HCT116 (cell line): Measurements from ENCODE around the gene PRR36. TPM values are rescaled to one million over a fixed set of nuclear protein-coding genes. Genes with fewer than 3 reads are reported as not detected.

Experiments used
- ATAC-seq: fragments of 200-7000 bp; cut with Tn5 transposase; 2 replicates; pipeline ENCODE4 v1.9.1; 2020; ENCODE audit warnings: mild to moderate bottlenecking, moderate library complexity
- BruUV-seq: library from RNA; stranded (reverse); fragments of 400-500 nt; replicated peaks from 2 replicates; lab custom pipeline; 2021; lab: Mats Ljungman, UMichigan
- CTCF ChIA-PET: fragments of 300-600 bp; sonication (Branson Sonifier 250); formaldehyde crosslinking; loops from one replicate; lab custom pipeline; 2021; ENCODE audit warnings: antibody characterized with exemption; lab: Charles Lee
- POLR2A ChIA-PET: fragments of 300-600, 350-600 bp; sonication (Branson Sonifier 250); formaldehyde crosslinking; loops from one replicate; lab custom pipeline; 2021; ENCODE audit warnings: antibody characterized with exemption; lab: Charles Lee
- RAD21 ChIA-PET, 2 experiments: fragments of 300-600 bp; sonication (Branson Sonifier 250); formaldehyde crosslinking; loops; one replicate each; lab custom pipeline; 2023; ENCODE audit warnings: low total read pairs in 2 of 2; ENCODE audit not compliant: uncharacterized antibody in 2 of 2, unreplicated experiment in 2 of 2, low non-redundant PET in 1 of 2; lab: Charles Lee
- DNase-seq: peaks from one replicate; pipeline ENCODE4 v3.0.0-alpha.2; 2010; ENCODE audit warnings: low read depth, low spot score
- H2AFZ ChIP-seq: fragments of 200-600 bp; shearing (Covaris generic), sonication (generic); 2 replicates; pipeline ENCODE4 v1.6.1; 2017; ENCODE audit warnings: low read depth, mixed run types, mixed read lengths, antibody characterized with exemption, low read length; ENCODE audit not compliant: poor library complexity, severe bottlenecking
- H3K27ac ChIP-seq: 2 replicates; pipeline ENCODE4 v1.5.1; 2012; ENCODE audit warnings: low read depth, low read length
- H3K27me3 ChIP-seq: fragments of 200-600 bp; sonication (generic); 2 replicates; pipeline ENCODE4 v1.6.1; 2016; ENCODE audit warnings: mixed run types, low read length, mixed read lengths; ENCODE audit not compliant: insufficient read depth
- H3K36me3 ChIP-seq, 2 experiments: fragments of 200-500 bp in 1 of 2; fragments of 200-600 bp in 1 of 2; sonication (Bioruptor generic) in 1 of 2; sonication (generic) in 1 of 2; 2 replicates each; pipeline versions ENCODE4 v1.5.1 to v1.6.1; 2014 to 2016; ENCODE audit warnings: low read length in 2 of 2, inconsistent platforms in 1 of 2, mixed read lengths in 1 of 2, mixed run types in 1 of 2; ENCODE audit not compliant: insufficient read depth in 2 of 2, control insufficient read depth in 1 of 2
- H3K4me1 ChIP-seq, 2 experiments: fragments of 200-600 bp in 1 of 2; sonication (generic) in 1 of 2; 2 replicates each; pipeline versions ENCODE4 v1.5.1 to v1.6.1; 2012 to 2017; ENCODE audit warnings: low read length in 2 of 2, inconsistent platforms in 1 of 2, mild to moderate bottlenecking in 1 of 2, mixed read lengths in 1 of 2, mixed run types in 1 of 2, moderate library complexity in 1 of 2; ENCODE audit not compliant: insufficient read depth in 2 of 2, control insufficient read depth in 1 of 2
- H3K4me2 ChIP-seq: fragments of 200-600 bp; sonication (generic); 2 replicates; pipeline ENCODE4 v1.6.1; 2017; ENCODE audit warnings: mixed run types, low read length, mixed read lengths
- H3K4me3 ChIP-seq, 2 experiments: fragments of 200-600 bp in 1 of 2; sonication (generic) in 1 of 2; replicated peaks in 1 of 2; 2 replicates each; pipeline ENCODE4 v1.5.1; 2011 to 2016; ENCODE audit warnings: low read length in 2 of 2, control low read depth in 1 of 2, low read depth in 1 of 2, mild to moderate bottlenecking in 1 of 2, mixed read lengths in 1 of 2, mixed run types in 1 of 2
- H3K79me2 ChIP-seq: fragments of 200-600 bp; sonication (generic); 2 replicates; pipeline ENCODE4 v1.6.1; 2017; ENCODE audit warnings: mild to moderate bottlenecking, mixed run types, low read length, moderate library complexity, mixed read lengths; ENCODE audit not compliant: insufficient read depth
- H3K9ac ChIP-seq: fragments of 200-600 bp; sonication (generic); 2 replicates; pipeline ENCODE4 v1.6.1; 2016; ENCODE audit warnings: low read length, mixed read lengths
- H3K9me2 ChIP-seq: fragments of 200-600 bp; sonication (generic), shearing (Covaris generic); 2 replicates; pipeline ENCODE4 v1.6.1; 2017; ENCODE audit warnings: mixed run types, mild to moderate bottlenecking, moderate library complexity; ENCODE audit not compliant: insufficient read depth
- H3K9me3 ChIP-seq, 2 experiments: fragments of 200-500 bp in 1 of 2; fragments of 200-600 bp in 1 of 2; sonication (Bioruptor generic) in 1 of 2; sonication (generic) in 1 of 2; 2 replicates each; pipeline ENCODE4 v1.6.1; 2014 to 2017; ENCODE audit warnings: low read length in 2 of 2, mixed read lengths in 2 of 2, inconsistent platforms in 1 of 2, low read depth in 1 of 2, mild to moderate bottlenecking in 1 of 2, mixed run types in 1 of 2, moderate library complexity in 1 of 2; ENCODE audit not compliant: control insufficient read depth in 1 of 2, insufficient read depth in 1 of 2
- H4K20me1 ChIP-seq: fragments of 200-600 bp; sonication (generic), shearing (Covaris generic); 2 replicates; pipeline ENCODE4 v1.6.1; 2017; ENCODE audit warnings: mixed run types, mild to moderate bottlenecking, moderate library complexity; ENCODE audit not compliant: insufficient read depth
- ATF3 ChIP-seq: IDR thresholded peaks from 2 replicates; pipeline ENCODE4 v1.6.1; 2012
- EGR1 ChIP-seq: IDR thresholded peaks from 2 replicates; pipeline ENCODE4 v1.6.1; 2012; ENCODE audit warnings: low read depth
- JUND ChIP-seq: IDR thresholded peaks from 2 replicates; pipeline ENCODE4 v1.6.1; 2012
- POLR2A ChIP-seq: IDR thresholded peaks from 2 replicates; pipeline ENCODE4 v1.7.0; 2011; ENCODE audit warnings: borderline replicate concordance; ENCODE audit not compliant: insufficient read depth, insufficient read length; ENCODE audit errors: extremely low read depth
- POLR2AphosphoS5 ChIP-seq: IDR thresholded peaks from 2 replicates; pipeline ENCODE4 v1.6.1; 2011; ENCODE audit warnings: mild to moderate bottlenecking, low read depth, low read length, moderate library complexity
- RAD21 ChIP-seq: IDR thresholded peaks from 2 replicates; pipeline ENCODE4 v1.6.1; 2012; ENCODE audit warnings: low read depth, mild to moderate bottlenecking
- SIN3A ChIP-seq: IDR thresholded peaks from 2 replicates; pipeline ENCODE4 v1.6.1; 2012; ENCODE audit warnings: low read depth
- SP1 ChIP-seq: IDR thresholded peaks from 2 replicates; pipeline ENCODE4 v1.6.1; 2012; ENCODE audit warnings: low read depth
- TCF7L2 ChIP-seq: IDR thresholded peaks from 2 replicates; pipeline ENCODE4 v1.7.0; 2011; ENCODE audit warnings: borderline replicate concordance, inconsistent platforms; ENCODE audit not compliant: insufficient read depth, insufficient read length; ENCODE audit errors: extremely low read depth
- ZFX ChIP-seq: fragments of 450-650 bp; IDR thresholded peaks from 2 replicates; pipeline ENCODE4 v1.6.1; 2017
- ZNF274 ChIP-seq: fragments of 200-500 bp; sonication (Bioruptor generic); IDR thresholded peaks from 2 replicates; pipeline ENCODE4 v1.6.1; 2014; ENCODE audit warnings: mild to moderate bottlenecking, low read depth, low read length, inconsistent platforms
- intact Hi-C: fragments of 100-400 bp; cut with micrococcal nuclease; formaldehyde crosslinking; loops from 2 replicates; pipeline ENCODE4 v1.10.0; 2022
- total RNA-seq: library from RNA; stranded (reverse); gene quantifications from one replicate; pipeline ENCODE4 v1.2.1, GENCODE V29; 2021; ENCODE audit not compliant: unreplicated experiment
- TF ChIP-seq, protein P1 (sequence below), 3 experiments: fragments of 200-600 bp in 1 of 3; sonication (generic) in 1 of 3; IDR thresholded peaks in 2 of 3; conservative IDR thresholded peaks in 1 of 3; 2 replicates each; pipeline ENCODE4 v1.5.1; 2012 to 2017; ENCODE audit warnings: low read depth in 2 of 3, low read length in 2 of 3, antibody characterized with exemption in 1 of 3, borderline replicate concordance in 1 of 3, control low read depth in 1 of 3, mild to moderate bottlenecking in 1 of 3, mixed read lengths in 1 of 3, mixed run types in 1 of 3, moderate library complexity in 1 of 3; ENCODE audit not compliant: insufficient read depth in 1 of 3
- TF ChIP-seq, protein P2 (sequence below): IDR thresholded peaks from 2 replicates; pipeline ENCODE4 v1.6.1; 2012

The PRR36 gene
- total RNA-seq, 1 experiment from 2014 or later = 7.5 TPM

DNA sequence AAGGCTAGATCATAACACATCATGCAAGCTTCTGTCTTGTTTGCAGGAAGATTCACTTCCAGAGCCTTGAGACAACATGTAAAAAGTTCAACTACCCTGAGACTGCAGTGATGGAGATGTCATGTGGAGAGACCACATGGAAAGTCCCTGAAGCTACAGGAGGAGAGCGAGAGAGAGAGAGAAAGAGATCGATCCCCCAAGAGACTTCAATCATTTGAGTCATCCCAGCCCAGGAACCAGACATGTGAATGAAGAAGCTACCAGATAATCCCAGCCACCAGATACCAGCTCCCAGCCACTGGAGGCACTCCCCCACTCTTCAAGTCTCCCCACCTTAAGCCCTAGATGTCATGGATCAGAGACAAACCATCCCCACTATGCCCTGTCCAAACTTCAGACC, 54.9 kb downstream of the PRR36 start (continued):
- TF ChIP-seq, protein P1, sequence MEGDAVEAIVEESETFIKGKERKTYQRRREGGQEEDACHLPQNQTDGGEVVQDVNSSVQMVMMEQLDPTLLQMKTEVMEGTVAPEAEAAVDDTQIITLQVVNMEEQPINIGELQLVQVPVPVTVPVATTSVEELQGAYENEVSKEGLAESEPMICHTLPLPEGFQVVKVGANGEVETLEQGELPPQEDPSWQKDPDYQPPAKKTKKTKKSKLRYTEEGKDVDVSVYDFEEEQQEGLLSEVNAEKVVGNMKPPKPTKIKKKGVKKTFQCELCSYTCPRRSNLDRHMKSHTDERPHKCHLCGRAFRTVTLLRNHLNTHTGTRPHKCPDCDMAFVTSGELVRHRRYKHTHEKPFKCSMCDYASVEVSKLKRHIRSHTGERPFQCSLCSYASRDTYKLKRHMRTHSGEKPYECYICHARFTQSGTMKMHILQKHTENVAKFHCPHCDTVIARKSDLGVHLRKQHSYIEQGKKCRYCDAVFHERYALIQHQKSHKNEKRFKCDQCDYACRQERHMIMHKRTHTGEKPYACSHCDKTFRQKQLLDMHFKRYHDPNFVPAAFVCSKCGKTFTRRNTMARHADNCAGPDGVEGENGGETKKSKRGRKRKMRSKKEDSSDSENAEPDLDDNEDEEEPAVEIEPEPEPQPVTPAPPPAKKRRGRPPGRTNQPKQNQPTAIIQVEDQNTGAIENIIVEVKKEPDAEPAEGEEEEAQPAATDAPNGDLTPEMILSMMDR (IDR thresholded peaks at IDR 0.05 in 2 of 3, conservative IDR thresholded peaks at IDR 0.05 in 1 of 3; ENCODE audit: borderline replicate concordance in 1 of 3, insufficient read depth in 1 of 3, low read depth in 2 of 3, low read length in 2 of 3) = no peak
- TF ChIP-seq POLR2A = no peak
- TF ChIP-seq ATF3 = no peak
- TF ChIP-seq SP1 = no peak
- no peak for TF ChIP-seq TCF7L2

- ChIA-PET POLR2A (no interaction called here), RAD21 (no interaction called here)
- no peaks in the 10 kb centered on the region for H3K9me2 ChIP-seq
- no peak for DNase-seq
- H3K27me3 ChIP-seq = no peaks in the 10 kb centered on the region
- no peak for TF ChIP-seq ATF3
- TF ChIP-seq JUND = no peak
- TF ChIP-seq POLR2A = no peak
- TF ChIP-seq ZNF274 = no peak
- no peak for TF ChIP-seq SIN3A
- no peak for TF ChIP-seq SP1
- no peak for TF ChIP-seq TCF7L2
- TF ChIP-seq RAD21 = no peak
- no peak for TF ChIP-seq ZFX
- TF ChIP-seq EGR1 = no peak
- TF ChIP-seq, protein P2, sequence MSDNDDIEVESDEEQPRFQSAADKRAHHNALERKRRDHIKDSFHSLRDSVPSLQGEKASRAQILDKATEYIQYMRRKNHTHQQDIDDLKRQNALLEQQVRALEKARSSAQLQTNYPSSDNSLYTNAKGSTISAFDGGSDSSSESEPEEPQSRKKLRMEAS = no peak
- TF ChIP-seq POLR2AphosphoS5 = no peak
- TF ChIP-seq, all 23 proteins: peak for 0
- no peak overlapping the region for H3K4me2 ChIP-seq
- ATAC-seq = no peak
- H3K27ac ChIP-seq = no peak overlapping the region
- H2AFZ ChIP-seq = no peak overlapping the region
- no peak overlapping the region for H3K9ac ChIP-seq
- intact Hi-C loops = no loop called here
- H3K36me3 ChIP-seq = no peaks in the 10 kb centered on the region
- BruUV-seq = no TSS peak
- peaks cover 0 to 5% of the 10 kb centered on the region in 2 experiments; a peak in 2 of 4 replicates for H3K9me3 ChIP-seq
- no peak overlapping the region for H3K4me3 ChIP-seq
- CTCF ChIA-PET = interaction anchor here (1.0 kb wide), 1 partner anchor 19 kb away, joined by 3 read pairs; no protein-coding TSS in a partner anchor
- no peaks in the 10 kb centered on the region for H3K4me1 ChIP-seq
- no peaks in the 10 kb centered on the region for H3K79me2 ChIP-seq
- H4K20me1 ChIP-seq = no peaks in the 10 kb centered on the region
Observed at GRCh38 chr19:7818806-7819205, 55.4 kb downstream of the PRR36 start.

Other genes with a start within 250 kb of the PRR36 start
- gene XAB2, start 244.8 kb downstream of the PRR36 start, total RNA-seq = 103 TPM
- gene PET100, start 244.6 kb downstream of the PRR36 start, total RNA-seq = 126 TPM
- 0.32 TPM for gene PCP2, start 240.7 kb downstream of the PRR36 start, total RNA-seq
- 141 TPM for gene STXBP2, start 237.3 kb downstream of the PRR36 start, total RNA-seq
- gene RETN, start 205.3 kb downstream of the PRR36 start, total RNA-seq = not detected
- not detected for gene MCEMP1, start 197.3 kb downstream of the PRR36 start, total RNA-seq
- gene TRAPPC5, start 193.6 kb downstream of the PRR36 start, total RNA-seq = 101 TPM
- gene FCER2, start 172.3 kb downstream of the PRR36 start, total RNA-seq = 0.20 TPM
- not detected for gene CLEC4G, start 142.3 kb downstream of the PRR36 start, total RNA-seq
- not detected for gene CD209, start 126.9 kb downstream of the PRR36 start, total RNA-seq
- not detected for gene CLEC4M, start 111.1 kb downstream of the PRR36 start, total RNA-seq
- gene EVI5L, start 44.2 kb downstream of the PRR36 start, total RNA-seq = 15.0 TPM
- 18.1 TPM for gene LRRC8E, start 14.1 kb upstream of the PRR36 start, total RNA-seq
- 59.1 TPM for gene MAP2K7, start 29.5 kb upstream of the PRR36 start, total RNA-seq
- 30.9 TPM for gene TGFBR3L, start 40.4 kb upstream of the PRR36 start, total RNA-seq
- 42.9 TPM for gene SNAPC2, start 45.9 kb upstream of the PRR36 start, total RNA-seq
- gene CTXN1, start 51.7 kb upstream of the PRR36 start, total RNA-seq = 56.0 TPM
- 136 TPM for gene TIMM44, start 69.3 kb upstream of the PRR36 start, total RNA-seq
- gene ELAVL1, start 131.3 kb upstream of the PRR36 start, total RNA-seq = 134 TPM
- not detected for gene CCL25, start 178.4 kb upstream of the PRR36 start, total RNA-seq